ENCODE data around the gene RPS15.
A peak's percentile ranks its signal among the peaks of the same experiment; 100 is the strongest.
"Not testable (repeated sequence)": the region's sequence is repeated elsewhere in the genome, so short reads cannot be mapped to it uniquely, and the experiment has no call there.

RPS15 gene

GRCh38 chr19:1434577-1435060 lies 3.6 kb upstream of the RPS15 start:
- no peak for DNase-seq (ENCODE audit: low read depth in 2 of 2)

GRCh38 chr19:1435378-1435989 lies 2.7 kb upstream of the RPS15 start:
- DNase-seq (ENCODE audit: low read depth in 2 of 2): no peak

- DNase-seq (ENCODE audit: low read depth in 2 of 2): no peak
These were observed 587 bp upstream of the RPS15 start for GRCh38 chr19:1437609-1438008.

GRCh38 chr19:1438933-1439354 lies 748 bp downstream of the RPS15 start:
- no peak for DNase-seq (ENCODE audit: low read depth in 2 of 2)

GRCh38 chr19:1439525-1440417 lies 1.6 kb downstream of the RPS15 start:
- DNase-seq (ENCODE audit: low read depth in 2 of 2): not testable (repeated sequence)

GRCh38 chr19:1440418-1440801 lies 2.2 kb downstream of the RPS15 start:
- DNase-seq (ENCODE audit: low read depth in 2 of 2): no peak

GRCh38 chr19:1441022-1441426 lies 2.8 kb downstream of the RPS15 start:
- no peak for DNase-seq (ENCODE audit: low read depth in 2 of 2)

GRCh38 chr19:1441677-1442438 lies 3.7 kb downstream of the RPS15 start:
- DNase-seq (ENCODE audit: low read depth in 2 of 2): no peak

GRCh38 chr19:1445185-1445931 lies 7.2 kb downstream of the RPS15 start:
- DNase-seq (ENCODE audit: low read depth in 2 of 2): peak; percentile 34 to 67

GRCh38 chr19:1445932-1446712 lies 7.9 kb downstream of the RPS15 start:
- no peak for DNase-seq (ENCODE audit: low read depth in 2 of 2)

GRCh38 chr19:1446713-1447481 lies 8.7 kb downstream of the RPS15 start:
- no peak for DNase-seq (ENCODE audit: low read depth in 2 of 2)

GRCh38 chr19:1447504-1447903 lies 9.3 kb downstream of the RPS15 start:
- DNase-seq (ENCODE audit: low read depth in 2 of 2): no peak

- DNase-seq (ENCODE audit: low read depth in 2 of 2): no peak
These were observed 9.7 kb downstream of the RPS15 start for GRCh38 chr19:1447944-1448343.

GRCh38 chr19:1449467-1450442 lies 11.6 kb downstream of the RPS15 start, which contains the start of gene APC2:
TSS of gene APC2 (plus strand) at chr19:1450121. CDS start at chr19:1453002, 2,881 bp downstream.
- DNase-seq (ENCODE audit: low read depth in 2 of 2): no peak

GRCh38 chr19:1450735-1451731 lies 12.8 kb downstream of the RPS15 start:
- DNase-seq (ENCODE audit: low read depth in 2 of 2): no peak

GRCh38 chr19:1451916-1452801 lies 14.0 kb downstream of the RPS15 start:
- DNase-seq (ENCODE audit: low read depth in 2 of 2): no peak

Data from stimulated activated CD8-positive, alpha-beta memory T cell treated with anti-CD3 and anti-CD28 coated beads, Interleukin-7, amount 100 ng/mL, for 4 hours (primary cell).